HG03439 (cell line): ENCODE measurements around the gene SF3A2.

Experiments
- ATAC-seq: cut with Tn5 transposase; IDR thresholded peaks from one replicate; pipeline ENCODE4 v1.9.1; 2021; ENCODE audit warnings: mild to moderate bottlenecking, moderate library complexity; ENCODE audit not compliant: unreplicated experiment

The SF3A2 gene

GRCh38 chr19:2239771-2240770 is 3.4 kb downstream of the SF3A2 start:
- ATAC-seq = no peak

GRCh38 chr19:2240881-2241760 is 4.5 kb downstream of the SF3A2 start:
- no peak for ATAC-seq

GRCh38 chr19:2242092-2242537 is 5.5 kb downstream of the SF3A2 start:
- ATAC-seq = no peak

DNA sequence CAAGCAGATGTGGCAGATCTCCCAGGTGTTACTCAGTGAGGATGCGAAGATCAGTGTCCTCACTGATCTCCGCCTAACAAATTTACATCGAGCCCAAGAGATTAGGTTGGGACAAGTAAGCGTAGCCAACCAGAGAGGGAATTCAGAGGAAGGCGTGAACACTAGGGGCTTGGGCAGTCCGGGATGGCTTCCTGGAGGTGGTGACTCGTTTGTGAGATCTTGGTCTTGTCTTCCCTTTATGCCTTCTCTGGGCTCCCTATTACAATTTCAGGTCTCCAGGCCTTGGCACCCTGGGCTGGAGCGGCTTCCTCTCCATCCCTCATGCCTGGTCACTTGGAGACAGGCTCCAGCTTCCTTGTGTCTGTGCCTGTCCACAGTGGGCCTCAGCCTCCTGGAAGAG is 6.2 kb downstream of the SF3A2 start:
- no peak for ATAC-seq

DNA sequence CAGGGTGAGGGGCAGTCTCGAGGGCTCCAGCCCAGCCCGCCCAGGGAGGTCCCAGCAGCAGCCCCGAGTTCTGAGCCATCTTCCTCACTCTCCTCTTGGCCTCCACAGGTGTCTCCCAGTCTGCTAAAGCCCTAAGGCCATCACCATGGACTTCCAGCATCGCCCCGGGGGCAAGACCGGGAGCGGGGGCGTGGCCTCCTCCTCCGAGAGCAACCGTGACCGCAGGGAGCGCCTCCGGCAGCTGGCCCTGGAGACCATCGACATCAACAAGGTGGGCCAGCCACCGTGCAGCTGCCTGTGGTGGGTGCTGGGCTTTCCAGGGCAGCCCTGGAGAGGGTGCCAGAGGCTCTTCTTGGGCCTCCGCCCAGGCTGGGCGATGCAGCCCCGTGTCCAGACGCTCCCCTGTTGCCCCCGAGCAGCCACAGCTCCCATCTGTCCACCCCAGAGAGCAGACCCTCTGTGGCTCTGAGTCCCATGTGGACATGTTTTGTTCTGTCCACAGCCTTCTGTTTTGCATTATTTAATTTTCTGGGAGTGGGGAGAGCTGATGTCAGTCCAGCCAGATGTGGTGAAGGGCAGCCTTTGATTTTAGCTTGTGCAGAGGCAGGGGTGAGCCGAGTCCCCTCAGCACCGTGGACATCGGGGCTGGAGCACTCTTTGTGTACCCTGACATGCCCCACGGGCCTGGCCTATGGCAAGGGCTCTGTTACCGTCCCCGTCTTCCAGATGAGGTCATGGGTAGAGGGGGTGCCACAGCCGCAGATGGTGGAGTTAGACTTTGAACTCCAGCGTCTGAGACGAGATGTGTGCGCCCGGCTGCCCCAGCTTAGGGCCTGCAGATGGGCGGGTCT is 6.9 kb downstream of the SF3A2 start:
- no peak for ATAC-seq

DNA sequence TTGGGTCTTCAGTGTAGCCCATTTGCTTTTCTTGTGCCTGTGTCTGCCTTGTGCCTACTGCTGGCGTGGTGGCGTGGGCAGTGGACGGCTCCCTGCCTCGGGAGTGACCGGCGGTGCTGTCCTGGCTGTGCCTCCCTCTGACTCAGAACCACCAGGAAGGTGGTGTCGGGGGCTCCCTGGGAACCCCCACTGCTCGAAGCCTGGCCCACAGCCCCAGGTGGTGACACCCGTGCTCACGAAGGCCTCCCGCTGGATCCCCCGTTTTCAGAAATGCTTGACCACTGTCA is 7.4 kb downstream of the SF3A2 start:
- ATAC-seq = no peak

DNA sequence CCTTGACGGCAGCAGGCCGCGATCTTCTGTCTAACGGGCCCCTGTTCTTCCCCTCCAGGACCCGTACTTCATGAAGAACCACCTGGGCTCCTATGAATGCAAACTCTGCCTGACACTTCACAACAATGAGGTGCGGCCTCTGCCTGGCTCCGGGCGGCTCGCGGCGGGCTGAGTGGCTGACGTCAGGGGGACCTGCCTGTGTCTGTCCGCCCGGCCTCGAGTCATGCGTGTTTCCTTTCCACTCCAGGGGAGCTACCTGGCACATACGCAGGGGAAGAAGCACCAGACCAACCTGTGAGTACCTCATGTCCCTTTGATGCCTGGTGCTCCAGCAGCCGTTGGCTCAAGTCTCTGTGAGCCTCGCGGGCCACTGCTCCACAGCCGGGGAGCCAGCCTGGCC is 7.9 kb downstream of the SF3A2 start:
- no peak for ATAC-seq

DNA sequence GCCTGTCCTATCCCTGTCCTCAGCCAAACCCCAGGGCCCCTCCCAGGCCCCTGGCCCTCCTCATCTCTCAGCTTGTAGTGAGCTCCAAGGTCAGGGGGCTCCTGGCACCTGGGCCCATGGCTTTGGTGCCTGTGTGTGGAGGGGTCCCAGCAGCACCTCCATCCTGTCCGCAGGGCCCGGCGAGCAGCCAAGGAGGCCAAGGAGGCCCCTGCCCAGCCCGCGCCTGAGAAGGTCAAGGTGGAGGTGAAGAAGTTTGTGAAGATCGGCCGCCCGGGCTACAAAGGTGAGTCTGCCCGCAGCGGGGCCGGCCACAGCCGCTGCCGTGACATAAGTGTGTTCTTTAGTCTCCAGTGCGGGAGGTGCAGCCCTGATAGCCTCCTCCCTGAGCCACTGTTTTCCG is 8.6 kb downstream of the SF3A2 start:
- ATAC-seq = no peak

DNA sequence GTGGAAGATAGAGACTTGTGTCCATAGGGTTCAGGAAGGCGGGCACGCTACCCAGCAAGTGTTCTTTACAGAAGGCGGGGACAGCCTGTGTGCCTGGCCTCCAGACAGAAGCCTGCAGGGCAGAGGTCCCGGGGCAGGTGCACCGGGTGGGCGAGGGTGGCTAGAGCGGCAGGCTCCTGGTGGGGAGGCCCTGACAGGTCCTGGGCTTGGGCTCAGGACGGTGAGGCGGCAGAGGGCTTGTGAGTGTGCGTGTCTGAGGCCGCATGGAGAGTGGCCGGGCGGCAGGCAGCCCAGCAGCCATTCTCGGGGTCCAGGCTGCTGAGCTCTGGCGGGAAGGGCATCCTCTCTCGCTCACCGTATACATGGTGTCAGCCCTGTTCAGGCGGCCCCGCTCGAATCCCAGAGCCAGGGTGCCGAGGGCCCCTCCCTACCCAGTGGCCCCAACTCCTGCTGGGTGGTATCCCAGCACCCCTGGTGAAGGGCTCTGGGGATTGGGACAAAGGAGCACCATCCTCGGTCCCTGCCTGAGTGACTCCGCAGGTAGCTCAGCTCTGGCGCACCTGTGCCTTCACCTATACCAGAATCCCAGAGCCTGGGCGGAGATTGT is 9.5 kb downstream of the SF3A2 start:
- no peak for ATAC-seq

- no peak for ATAC-seq
These were observed 10.3 kb downstream of the SF3A2 start for GRCh38 chr19:2246801-2247361.

DNA sequence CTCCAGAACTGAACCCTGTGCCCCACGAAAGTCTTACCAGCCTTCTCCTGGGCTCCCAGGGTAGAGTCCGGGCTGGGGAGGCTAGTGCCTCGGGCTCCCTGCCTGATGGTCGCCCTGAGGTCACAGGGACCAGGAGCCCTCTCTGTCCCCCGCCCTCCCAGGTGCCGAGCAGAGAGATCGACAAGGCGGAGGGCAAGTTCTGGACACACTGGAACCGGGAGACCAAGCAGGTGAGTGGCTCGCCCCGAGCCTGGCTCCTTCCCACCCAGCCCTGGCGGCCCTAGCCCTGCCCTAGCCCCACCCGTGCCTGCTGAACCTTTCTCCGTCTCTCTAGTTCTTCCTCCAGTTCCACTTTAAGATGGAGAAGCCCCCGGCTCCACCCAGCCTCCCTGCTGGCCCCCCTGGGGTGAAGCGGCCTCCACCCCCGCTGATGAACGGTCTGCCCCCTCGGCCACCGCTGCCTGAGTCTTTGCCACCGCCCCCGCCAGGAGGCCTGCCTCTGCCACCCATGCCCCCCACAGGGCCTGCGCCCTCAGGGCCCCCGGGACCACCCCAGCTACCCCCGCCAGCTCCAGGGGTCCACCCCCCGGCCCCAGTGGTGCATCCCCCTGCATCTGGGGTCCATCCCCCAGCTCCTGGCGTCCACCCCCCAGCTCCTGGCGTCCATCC is 10.9 kb downstream of the SF3A2 start:
- no peak for ATAC-seq

- ATAC-seq = no peak
These were observed 11.7 kb downstream of the SF3A2 start for GRCh38 chr19:2248136-2249009.

DNA sequence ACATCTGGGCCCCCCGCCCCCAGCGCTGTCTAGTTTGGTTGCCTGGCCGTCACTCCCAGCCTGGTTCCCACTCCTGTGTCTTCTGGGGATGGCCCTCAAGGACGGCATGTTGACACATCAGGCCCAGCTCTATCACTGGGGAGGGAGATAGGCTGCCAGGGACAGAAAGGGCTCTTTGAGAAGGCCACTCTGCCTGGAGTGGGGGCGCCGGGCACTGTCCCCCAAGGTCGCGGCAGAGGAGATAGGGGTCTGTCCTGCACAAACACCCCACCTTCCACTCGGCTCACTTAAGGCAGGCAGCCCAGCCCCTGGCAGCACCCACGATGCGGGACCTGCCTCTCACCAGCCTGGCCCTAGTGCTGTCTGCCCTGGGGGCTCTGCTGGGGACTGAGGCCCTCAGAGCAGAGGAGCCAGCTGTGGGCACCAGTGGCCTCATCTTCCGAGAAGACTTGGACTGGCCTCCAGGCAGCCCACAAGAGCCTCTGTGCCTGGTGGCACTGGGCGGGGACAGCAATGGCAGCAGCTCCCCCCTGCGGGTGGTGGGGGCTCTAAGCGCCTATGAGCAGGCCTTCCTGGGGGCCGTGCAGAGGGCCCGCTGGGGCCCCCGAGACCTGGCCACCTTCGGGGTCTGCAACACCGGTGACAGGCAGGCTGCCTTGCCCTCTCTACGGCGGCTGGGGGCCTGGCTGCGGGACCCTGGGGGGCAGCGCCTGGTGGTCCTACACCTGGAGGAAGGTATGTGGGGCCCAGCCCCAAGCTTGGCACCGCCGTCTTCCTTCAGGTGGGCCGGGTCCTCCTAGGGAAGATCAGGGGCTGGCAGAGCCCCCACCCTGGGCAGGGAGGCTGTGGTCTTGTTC is 12.6 kb downstream of the SF3A2 start, which contains the start of gene AMH:
Gene AMH, plus strand, starts transcription at position 314 of the 857 bp plus-strand sequence. Its CDS starts 10 bp downstream, at position 324.
- no peak for ATAC-seq

GRCh38 chr19:2249880-2250765 is 13.5 kb downstream of the SF3A2 start:
- no peak for ATAC-seq

DNA sequence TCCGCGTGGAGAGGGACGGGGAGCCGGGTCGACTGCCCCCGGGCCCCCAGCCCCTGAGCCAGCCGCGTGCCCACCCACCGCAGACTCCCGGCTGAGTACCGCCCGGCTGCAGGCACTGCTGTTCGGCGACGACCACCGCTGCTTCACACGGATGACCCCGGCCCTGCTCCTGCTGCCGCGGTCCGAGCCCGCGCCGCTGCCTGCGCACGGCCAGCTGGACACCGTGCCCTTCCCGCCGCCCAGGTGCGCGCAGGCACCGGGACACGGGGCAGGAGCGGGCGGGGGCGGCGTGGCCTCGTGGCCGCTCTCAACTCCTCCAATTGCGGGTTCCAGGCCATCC is 14.1 kb downstream of the SF3A2 start:
- no peak for ATAC-seq

DNA sequence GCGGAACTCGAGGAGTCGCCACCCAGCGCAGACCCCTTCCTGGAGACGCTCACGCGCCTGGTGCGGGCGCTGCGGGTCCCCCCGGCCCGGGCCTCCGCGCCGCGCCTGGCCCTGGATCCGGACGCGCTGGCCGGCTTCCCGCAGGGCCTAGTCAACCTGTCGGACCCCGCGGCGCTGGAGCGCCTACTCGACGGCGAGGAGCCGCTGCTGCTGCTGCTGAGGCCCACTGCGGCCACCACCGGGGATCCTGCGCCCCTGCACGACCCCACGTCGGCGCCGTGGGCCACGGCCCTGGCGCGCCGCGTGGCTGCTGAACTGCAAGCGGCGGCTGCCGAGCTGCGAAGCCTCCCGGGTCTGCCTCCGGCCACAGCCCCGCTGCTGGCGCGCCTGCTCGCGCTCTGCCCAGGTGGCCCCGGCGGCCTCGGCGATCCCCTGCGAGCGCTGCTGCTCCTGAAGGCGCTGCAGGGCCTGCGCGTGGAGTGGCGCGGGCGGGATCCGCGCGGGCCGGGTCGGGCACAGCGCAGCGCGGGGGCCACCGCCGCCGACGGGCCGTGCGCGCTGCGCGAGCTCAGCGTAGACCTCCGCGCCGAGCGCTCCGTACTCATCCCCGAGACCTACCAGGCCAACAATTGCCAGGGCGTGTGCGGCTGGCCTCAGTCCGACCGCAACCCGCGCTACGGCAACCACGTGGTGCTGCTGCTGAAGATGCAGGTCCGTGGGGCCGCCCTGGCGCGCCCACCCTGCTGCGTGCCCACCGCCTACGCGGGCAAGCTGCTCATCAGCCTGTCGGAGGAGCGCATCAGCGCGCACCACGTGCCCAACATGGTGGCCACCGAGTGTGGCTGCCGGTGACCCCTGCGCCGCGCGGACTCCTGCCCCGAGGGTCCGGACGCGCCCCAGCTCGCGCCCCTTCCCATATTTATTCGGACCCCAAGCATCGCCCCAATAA is 14.8 kb downstream of the SF3A2 start:
- ATAC-seq = no peak
